Upper lobe of right lung (tissue), 1 donor: Measurements from ENCODE around the gene SLC7A6. TPM values are rescaled to one million over a fixed set of nuclear protein-coding genes. Genes with fewer than 3 reads are reported as not detected.

Source experiments
- ATAC-seq: fragments of 200-7000 bp; cut with Tn5 transposase; one replicate; pipeline ENCODE4 v1.9.1; 2020; ENCODE audit warnings: mild to moderate bottlenecking, moderate library complexity
- DNase-seq: peaks from one replicate; pipeline ENCODE4 v3.0.0-alpha.2; 2020
- H3K27ac ChIP-seq: fragments of 200-600 bp; one replicate; pipeline ENCODE4 v1.8.0; 2022
- H3K27me3 ChIP-seq: fragments of 200-600 bp; one replicate; pipeline ENCODE4 v1.8.0; 2022; ENCODE audit warnings: mild to moderate bottlenecking
- H3K36me3 ChIP-seq: fragments of 200-600 bp; one replicate; pipeline ENCODE4 v1.8.0; 2022
- H3K4me1 ChIP-seq: fragments of 200-600 bp; one replicate; pipeline ENCODE4 v1.8.0; 2022
- H3K4me3 ChIP-seq: fragments of 200-600 bp; one replicate; pipeline ENCODE4 v1.8.0; 2022; ENCODE audit warnings: mild to moderate bottlenecking
- H3K9me3 ChIP-seq: fragments of 200-600 bp; one replicate; pipeline ENCODE4 v1.8.0; 2022
- intact Hi-C: fragments of 100-400 bp; cut with DNase I; formaldehyde crosslinking; loops from one replicate; pipeline ENCODE4 v1.11.0; 2022
- total RNA-seq: library from RNA; stranded (reverse); fragmentation: NEBNext Ultra II Directional; extraction: Animal tissue kit (Norgen Biotek cat#: 25700); gene quantifications from one replicate; pipeline ENCODE4 v1.2.1, GENCODE V29; 2021
- TF ChIP-seq, protein P1 (sequence below): fragments of 200-600 bp; IDR thresholded peaks from one replicate; pipeline ENCODE4 v1.8.0; 2022; ENCODE audit warnings: antibody characterized with exemption
- donor health status: DM: no; HTN: yes; CAD: no; lungs with severe emphysema.

The SLC7A6 gene
- total RNA-seq, 1 donor from 2014 or later = 61.9 TPM

DNA sequence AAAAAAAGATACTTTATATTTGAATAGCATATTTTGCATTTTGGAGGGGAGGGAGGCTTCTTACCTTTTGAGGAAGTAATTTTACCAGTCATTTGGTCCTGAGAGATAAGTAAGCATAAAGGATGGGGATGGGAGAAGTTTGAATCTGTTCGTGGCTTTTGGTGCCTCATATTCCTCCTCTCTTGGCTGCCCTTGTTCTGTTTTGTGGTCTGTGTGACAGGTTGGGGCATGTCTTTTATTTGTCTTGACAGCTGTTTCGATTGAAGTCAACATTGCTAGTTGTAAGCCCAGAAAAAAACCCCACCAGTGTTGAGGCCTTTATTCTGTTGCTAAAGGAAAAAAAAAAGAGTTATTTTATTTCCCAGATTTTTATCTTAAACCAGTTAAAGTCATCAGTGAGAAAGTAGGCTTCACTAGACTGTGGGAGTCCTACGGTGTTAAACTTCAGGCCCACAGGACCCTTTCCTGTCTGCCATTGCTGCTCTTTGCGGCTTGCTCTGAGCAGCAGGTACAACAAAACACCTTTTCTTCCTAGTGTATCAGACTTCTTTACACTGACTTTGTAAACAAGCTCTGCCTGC is 11.4 kb downstream of the SLC7A6 start:
- DNase-seq (no peak), ATAC-seq (no peak)
- Histone ChIP-seq H3K9me3 (no peaks in the 10 kb centered on the region), H3K36me3 (peaks cover 22% of the 10 kb centered on the region), H3K27ac (peak overlapping the region; percentile 65), H3K27me3 (no peaks in the 10 kb centered on the region), H3K4me1 (peaks cover 34% of the 10 kb centered on the region), H3K4me3 (no peak overlapping the region)
- intact Hi-C loops = no loop called here
- TF ChIP-seq, protein P1, sequence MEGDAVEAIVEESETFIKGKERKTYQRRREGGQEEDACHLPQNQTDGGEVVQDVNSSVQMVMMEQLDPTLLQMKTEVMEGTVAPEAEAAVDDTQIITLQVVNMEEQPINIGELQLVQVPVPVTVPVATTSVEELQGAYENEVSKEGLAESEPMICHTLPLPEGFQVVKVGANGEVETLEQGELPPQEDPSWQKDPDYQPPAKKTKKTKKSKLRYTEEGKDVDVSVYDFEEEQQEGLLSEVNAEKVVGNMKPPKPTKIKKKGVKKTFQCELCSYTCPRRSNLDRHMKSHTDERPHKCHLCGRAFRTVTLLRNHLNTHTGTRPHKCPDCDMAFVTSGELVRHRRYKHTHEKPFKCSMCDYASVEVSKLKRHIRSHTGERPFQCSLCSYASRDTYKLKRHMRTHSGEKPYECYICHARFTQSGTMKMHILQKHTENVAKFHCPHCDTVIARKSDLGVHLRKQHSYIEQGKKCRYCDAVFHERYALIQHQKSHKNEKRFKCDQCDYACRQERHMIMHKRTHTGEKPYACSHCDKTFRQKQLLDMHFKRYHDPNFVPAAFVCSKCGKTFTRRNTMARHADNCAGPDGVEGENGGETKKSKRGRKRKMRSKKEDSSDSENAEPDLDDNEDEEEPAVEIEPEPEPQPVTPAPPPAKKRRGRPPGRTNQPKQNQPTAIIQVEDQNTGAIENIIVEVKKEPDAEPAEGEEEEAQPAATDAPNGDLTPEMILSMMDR = no peak

DNA sequence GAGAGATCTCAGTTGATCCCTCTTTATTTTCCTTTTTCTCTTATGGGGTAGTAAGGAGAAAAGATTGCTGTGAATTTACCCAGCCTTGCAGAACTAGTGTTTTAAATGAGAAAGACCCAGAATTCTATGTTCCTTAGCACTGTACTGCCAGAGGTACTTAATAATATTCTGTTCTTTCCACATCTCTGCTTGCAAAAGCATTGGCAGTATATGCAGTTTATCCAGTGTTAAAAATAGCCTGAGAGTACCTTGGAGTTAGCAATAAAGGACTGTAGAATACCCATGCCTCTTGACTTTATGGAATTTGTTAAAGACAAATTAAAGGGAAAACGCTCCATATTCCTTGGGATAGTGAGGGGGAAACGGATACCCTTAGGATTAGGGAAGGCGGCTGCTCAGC is 11.9 kb downstream of the SLC7A6 start:
- Histone ChIP-seq H3K9me3 (no peaks in the 10 kb centered on the region), H3K4me1 (peaks cover 31% of the 10 kb centered on the region), H3K36me3 (peaks cover 22% of the 10 kb centered on the region), H3K4me3 (no peak overlapping the region), H3K27ac (peak overlapping the region; percentile 65), H3K27me3 (no peaks in the 10 kb centered on the region)
- no peak for DNase-seq
- intact Hi-C loops = no loop called here
- ATAC-seq = peak; percentile 63
- TF ChIP-seq, protein P1 = no peak

DNA sequence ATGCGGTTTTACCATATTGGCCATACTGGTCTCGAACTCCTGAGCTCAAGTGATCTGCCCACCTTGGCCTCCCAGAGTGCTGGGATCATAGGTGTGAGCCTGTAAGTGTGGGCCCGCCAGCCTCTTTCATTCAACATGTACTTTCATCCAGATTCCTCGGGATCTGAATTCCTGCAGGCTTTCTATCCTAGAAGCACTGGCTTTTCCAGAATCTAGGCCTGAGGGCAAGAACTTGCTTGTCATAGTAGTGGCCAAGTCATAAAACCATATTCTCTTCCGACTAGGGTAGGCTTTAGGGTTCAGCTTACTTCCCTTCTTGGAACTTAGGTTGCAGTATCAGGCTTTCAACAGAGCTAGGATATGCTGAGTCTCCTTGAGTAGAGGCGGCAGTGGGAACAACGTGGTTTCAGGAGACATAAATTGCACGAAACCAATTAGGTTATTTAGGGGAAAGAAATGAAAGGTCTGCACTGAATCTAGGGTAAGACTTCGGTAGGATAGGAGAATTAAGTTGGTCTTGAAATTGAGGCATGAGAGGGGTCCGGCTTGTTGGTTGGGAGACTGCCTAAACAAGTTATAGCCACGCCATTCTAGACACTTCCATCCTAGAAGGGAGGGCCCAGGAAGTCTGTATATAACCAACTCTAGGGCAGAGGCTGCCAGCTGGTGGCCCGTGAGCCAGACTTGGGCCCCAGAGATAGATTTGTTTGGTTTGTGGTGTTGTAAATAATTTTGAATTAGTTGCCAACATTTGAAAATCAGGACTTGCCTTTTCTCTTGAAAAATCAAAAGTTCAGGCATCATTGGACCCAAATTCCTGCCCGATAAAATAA is 15.6 kb downstream of the SLC7A6 start:
- TF ChIP-seq, protein P1 = no peak
- intact Hi-C loops = no loop called here
- Histone ChIP-seq H3K27ac (no peak overlapping the region), H3K36me3 (peaks cover 20% of the 10 kb centered on the region), H3K4me3 (no peak overlapping the region), H3K9me3 (no peaks in the 10 kb centered on the region), H3K27me3 (no peaks in the 10 kb centered on the region), H3K4me1 (peaks cover 36% of the 10 kb centered on the region)
- DNase-seq = no peak
- ATAC-seq = peak; percentile 64

DNA sequence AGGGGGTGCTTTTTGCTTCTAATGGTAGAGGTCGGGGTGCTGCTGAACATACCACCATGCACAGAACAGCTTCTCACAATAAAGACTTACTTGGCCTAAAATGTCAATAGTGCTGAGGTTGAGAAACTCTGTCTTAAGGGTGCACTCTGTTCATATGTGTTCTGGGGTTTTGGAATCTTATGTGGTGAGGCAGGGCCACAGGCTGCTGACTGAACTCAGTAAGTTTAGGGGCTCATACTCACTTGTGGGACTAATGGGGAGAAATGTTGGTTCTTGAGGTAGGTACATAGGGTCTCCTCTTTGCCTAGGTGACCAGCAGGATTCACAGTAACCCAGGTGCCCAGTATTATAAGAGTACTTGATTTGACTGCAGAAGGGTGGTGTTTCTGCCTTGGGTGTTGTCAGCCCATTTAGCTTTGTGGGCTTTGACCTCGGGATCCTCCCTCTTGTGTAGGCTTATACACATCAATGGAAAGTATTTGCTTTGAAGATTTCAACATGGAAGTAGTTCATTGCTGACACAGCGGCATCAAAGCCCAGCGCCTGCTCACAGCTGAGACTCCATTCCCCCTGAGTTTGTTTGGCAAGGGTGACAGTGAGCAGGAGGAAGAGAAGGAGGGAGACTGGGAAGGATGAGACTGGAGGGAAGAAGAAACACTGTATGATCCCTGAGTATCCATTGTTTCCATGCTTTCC is 17.2 kb downstream of the SLC7A6 start:
- no peaks in the 10 kb centered on the region for H3K9me3 ChIP-seq
- H3K27me3 ChIP-seq = no peaks in the 10 kb centered on the region
- no peak for ATAC-seq
- H3K27ac ChIP-seq = no peak overlapping the region
- TF ChIP-seq, protein P1 = no peak
- H3K36me3 ChIP-seq = peaks cover 20% of the 10 kb centered on the region
- intact Hi-C loops = no loop called here
- no peak overlapping the region for H3K4me3 ChIP-seq
- no peak for DNase-seq
- peaks cover 41% of the 10 kb centered on the region for H3K4me1 ChIP-seq

DNA sequence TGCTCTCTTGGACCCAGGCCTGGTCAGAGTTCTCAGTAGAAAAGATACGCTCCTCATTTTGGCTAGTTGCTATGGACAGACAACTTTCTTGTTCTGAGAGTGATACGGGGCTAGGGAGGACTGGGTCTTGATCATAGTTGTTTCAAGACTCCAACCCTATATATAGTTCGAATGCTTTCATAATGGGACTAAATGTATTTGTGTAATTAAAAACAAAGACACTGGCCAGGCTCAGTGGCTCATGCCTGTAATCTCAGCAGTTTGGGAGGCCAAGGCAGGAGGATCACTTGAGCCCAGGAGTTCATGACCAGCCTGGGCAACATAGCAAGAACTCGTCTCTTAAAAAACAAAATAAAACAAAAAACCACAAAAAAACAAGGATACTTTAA is 17.7 kb downstream of the SLC7A6 start:
- intact Hi-C loops = no loop called here
- TF ChIP-seq, protein P1 = no peak
- Histone ChIP-seq H3K4me3 (no peak overlapping the region), H3K27ac (no peak overlapping the region), H3K27me3 (no peaks in the 10 kb centered on the region), H3K4me1 (peaks cover 43% of the 10 kb centered on the region), H3K9me3 (no peaks in the 10 kb centered on the region), H3K36me3 (peaks cover 20% of the 10 kb centered on the region)
- DNase-seq = no peak
- ATAC-seq = no peak
